HG02678 (cell line): Measurements from ENCODE around the gene BEST4.
"Not testable (repeated sequence)": the region's sequence is repeated elsewhere in the genome, so short reads cannot be mapped to it uniquely, and the experiment has no call there.

Source experiments
- ATAC-seq: cut with Tn5 transposase; IDR thresholded peaks from one replicate; pipeline ENCODE4 v1.9.1; 2021; ENCODE audit warnings: mild to moderate bottlenecking, moderate library complexity; ENCODE audit not compliant: unreplicated experiment

Gene BEST4

GRCh38 chr1:44788120-44788860 lies at the start of gene BEST4:
TSS of gene BEST4 (minus strand) at chr1:44788170. CDS start at chr1:44787705, 465 bp downstream.
- ATAC-seq = no peak

GRCh38 chr1:44835738-44836675 lies 48.0 kb upstream of the BEST4 start:
- ATAC-seq = peak; percentile 62

GRCh38 chr1:44834328-44834727 lies 46.4 kb upstream of the BEST4 start:
- ATAC-seq = no peak

- no peak for ATAC-seq
Observed at GRCh38 chr1:44832056-44832705, 44.2 kb upstream of the BEST4 start.

DNA sequence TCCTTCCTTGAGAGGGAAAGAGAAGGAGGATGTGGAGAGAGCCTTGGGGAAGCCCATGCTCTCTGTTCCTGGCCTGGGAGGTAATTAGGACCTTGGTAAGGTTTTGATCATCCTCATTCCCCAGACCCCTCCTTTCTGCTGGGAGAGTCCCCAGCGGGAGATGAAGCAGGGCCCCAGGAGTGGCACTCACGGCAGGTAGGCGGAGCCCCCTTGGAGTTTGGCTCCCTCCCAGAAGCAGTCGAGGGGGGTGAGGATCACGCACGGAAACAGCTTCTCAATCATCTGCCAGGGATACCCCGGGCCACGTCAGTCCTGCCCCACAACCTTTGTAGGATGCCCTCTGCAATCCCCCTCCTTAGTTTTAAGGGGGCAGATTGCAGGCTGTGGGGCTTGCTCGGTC lies 43.5 kb upstream of the BEST4 start:
- no peak for ATAC-seq

DNA sequence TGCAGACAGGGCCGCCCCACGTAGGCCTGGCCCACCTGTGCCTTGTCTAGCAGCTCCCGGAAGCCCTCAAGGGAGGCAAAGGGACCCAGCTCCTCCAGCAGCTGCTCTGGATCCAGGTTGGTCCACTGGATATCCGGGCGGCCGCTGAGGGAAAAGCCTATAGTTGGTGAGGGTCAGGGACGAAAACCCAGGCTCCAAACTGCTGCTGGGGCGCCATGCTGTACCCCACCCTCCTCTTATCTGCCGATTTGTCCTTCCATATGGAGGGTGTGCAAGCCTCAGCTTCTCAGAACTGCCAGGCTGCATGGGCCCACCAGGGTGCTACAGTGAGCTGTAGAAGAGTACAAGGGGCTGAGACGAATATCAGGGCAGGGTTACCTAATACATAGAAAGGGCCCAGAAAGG lies 42.9 kb upstream of the BEST4 start:
- no peak for ATAC-seq

DNA sequence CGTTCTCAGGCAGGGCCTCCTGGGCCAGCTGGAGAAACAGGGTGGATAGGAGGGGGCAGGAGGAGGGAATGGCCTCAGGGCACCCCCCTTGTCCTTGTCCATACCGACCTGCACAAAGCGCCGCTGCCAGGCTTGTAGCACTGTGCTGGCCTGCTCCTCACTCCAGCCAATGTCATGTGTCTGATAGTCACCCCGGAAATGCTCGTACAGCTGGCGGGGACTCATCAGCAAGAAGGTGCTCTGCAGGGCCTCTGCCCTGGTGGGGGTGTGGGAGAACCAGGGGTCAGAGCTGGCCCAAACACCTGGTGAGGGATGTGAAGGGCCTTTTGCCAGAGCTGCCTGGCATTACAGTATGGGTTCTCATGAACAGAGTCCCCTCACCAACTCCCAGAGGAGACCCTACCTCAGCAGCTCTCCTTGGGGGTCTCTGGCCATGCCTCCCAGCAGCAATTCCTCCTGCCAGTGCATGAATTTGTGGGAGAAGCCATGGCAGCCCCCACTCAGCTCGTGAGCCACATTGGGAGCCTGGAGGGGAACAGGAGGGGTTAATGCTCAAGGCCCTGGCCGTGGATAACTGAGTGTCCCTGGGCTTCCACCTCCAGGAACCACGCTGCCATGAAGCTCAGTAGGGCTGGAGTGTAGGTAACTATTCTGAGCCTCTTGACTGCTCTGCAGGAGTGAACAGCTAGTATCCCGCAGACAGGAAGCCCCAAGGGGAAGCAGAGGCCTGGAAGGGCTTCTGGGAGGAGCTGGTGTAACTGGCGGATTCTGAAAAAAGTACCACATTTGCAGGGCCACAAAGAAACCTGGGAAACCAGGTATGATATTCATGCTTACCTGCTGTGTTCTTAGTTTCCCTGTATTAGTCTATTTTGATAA lies 41.8 kb upstream of the BEST4 start:
- ATAC-seq = no peak

GRCh38 chr1:44828841-44829440 lies 41.0 kb upstream of the BEST4 start:
- no peak for ATAC-seq

GRCh38 chr1:44828003-44828651 lies 40.2 kb upstream of the BEST4 start:
- ATAC-seq = no peak

GRCh38 chr1:44827197-44828002 lies 39.4 kb upstream of the BEST4 start:
- no peak for ATAC-seq

DNA sequence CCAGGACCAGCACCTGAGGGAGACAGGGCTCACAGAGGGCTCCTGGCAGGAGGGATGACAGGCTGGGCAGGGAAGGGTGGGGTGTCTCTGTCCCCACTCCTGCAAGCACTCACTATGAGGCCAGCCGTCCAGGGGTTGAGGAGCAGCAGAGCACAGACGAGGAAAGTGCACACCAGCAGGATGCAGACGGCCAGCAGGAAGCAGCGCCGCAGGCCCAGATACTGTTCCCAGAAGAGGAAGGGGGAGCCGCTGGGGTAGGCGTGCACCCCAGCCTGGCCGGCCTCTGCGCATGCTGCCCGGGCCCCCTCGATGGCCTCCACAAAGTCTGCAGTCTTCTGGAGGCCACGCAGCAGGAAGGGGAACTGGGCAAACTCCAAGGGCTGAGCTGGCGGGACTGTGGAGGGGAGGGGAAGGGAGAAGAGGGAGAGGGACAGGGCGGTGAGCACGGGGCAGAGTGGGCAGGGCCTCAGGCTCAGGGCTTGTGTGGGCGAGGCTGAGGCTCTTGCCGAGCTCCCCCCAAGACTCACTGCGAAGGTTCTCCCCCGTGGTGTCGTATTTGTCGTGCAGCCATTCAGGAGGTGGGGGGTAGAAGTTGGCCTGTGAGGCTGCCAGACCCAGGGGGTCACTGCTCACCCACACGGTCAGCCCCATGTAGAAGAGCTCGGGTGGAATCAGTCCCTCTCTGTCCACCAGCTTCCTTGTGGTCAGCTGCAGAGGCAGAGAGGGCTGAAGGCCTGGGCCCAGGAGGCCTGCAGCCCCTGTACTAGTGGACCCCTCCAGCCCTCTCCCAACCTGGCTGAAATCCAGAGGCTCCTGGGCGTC lies 38.6 kb upstream of the BEST4 start:
- ATAC-seq = no peak

- not testable (repeated sequence) for ATAC-seq
Observed at GRCh38 chr1:44824392-44824791, 36.4 kb upstream of the BEST4 start.

DNA sequence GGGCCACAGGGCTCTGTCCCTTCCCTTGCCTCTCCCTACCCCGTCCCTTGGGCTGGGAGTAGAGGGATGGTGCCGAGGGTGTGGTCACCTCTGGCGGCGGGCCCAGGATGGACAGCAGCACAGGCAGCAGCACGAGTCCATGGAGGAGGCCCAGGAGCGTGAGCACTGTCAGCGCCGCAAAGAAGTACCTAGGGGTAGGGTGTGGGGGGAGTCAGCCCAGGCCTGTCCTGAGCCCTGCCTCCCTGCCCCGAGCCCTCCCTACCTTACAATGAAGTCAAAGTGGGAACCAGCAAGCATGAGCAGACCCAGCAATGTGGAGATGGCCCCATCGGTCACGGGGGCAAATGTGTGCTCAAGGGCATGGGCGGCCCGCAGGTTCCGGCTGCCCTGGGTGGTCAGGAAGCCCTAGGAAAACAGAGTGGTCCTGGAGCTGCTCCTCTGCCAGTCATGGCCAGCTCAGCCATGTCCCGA lies 35.0 kb upstream of the BEST4 start:
- ATAC-seq = no peak

DNA sequence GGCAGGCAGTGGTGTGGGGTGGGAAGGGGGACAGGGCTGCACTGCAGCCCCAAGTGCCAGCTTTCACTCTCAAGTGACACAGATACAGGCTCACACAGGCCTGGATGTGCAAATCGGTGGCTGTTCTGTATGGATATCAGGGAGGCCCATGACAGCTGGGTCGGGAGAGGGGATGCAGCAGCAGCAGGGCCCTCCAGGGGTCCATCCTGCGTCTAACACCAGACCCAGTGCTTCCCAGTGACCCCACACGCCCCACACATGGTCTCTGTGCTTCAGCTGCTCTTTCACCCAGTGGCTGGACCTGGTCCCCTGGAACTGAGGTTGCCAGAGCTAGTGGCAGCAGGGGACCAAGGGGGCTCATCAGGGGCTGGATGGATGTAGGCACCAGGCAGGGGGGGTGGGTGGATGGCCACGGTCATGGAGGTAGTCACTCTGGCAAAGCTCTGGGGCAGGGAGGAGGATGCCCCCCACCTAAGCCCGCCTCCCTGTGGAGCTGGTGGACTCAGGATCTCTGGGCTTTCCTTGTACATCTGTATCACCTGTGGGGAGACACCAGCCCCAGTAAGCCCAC lies 34.2 kb upstream of the BEST4 start:
- ATAC-seq = no peak

- no peak for ATAC-seq
Observed at GRCh38 chr1:44821240-44821715, 33.3 kb upstream of the BEST4 start.

DNA sequence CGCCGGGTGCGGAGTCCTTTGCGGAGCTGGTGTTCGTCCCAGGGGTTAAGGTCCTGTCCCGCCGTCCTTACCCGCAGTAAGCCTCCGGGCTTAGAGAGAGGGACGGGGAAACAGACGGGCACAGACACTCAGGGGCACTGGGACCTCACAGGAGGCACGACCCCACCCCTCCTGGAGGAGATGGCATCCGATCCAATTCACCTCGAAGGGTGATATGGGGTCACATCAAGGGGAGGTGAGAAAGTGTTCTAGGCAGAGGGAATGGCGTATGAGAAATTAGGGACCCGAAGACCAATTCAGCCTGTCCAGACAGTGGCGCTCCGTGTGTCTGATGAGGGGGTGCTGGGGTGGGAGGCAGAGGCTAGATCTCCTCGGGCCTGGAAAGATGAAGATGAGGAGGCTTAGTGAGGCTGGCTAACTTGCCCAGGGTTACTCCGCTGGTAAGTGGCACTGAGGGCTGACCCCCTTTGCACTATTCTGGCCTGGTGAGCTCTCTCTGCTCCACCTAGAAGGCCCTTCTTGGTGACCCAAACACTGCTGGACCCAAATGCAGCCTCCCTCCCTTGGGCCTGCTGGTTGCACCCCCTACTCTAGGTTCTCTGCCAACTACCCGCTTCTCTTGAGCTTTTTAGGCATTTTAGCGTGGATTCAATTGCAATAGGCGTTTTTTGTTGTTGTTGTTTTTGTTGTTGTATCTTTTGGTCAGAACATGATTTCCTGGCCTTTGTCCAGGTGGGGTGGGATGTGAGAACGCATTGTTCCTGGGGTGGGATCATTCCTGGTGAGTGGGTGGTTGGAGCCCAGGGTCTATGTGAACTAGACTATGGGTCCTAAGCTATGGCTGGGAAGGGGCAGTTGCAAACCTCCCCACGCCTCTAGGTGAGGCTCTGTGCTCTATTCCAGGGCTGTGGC lies 32.6 kb upstream of the BEST4 start:
- ATAC-seq = no peak
